DOHH2 (cell line): ENCODE data around the gene TMEM26.

Source experiments
- CTCF ChIP-seq: fragments of 200-600 bp; sonication (generic); IDR thresholded peaks from one replicate; pipeline ENCODE4 v1.5.1; 2014; ENCODE audit warnings: antibody characterized with exemption, mild to moderate bottlenecking, low read depth, low read length; ENCODE audit not compliant: poor library complexity, severe bottlenecking
- EZH2phosphoT487 ChIP-seq: fragments of 200-600 bp; sonication (generic); IDR thresholded peaks from 2 replicates; pipeline ENCODE4 v1.6.1; 2017; ENCODE audit warnings: borderline replicate concordance, mild to moderate bottlenecking, antibody characterized with exemption, low read length, moderate library complexity, mixed read lengths

GRCh38 chr10:61378865-61379264 lies 74.3 kb downstream of the TMEM26 start:
- no peak for TF ChIP-seq CTCF
- no peak for TF ChIP-seq EZH2phosphoT487
